Ovary (tissue), 9 donors: Measurements from ENCODE around the gene PARN. TPM values are rescaled to one million over a fixed set of nuclear protein-coding genes. Genes with fewer than 3 reads are reported as not detected.

Experiments
- DNase-seq, 5 donors: peaks; one replicate each; pipeline ENCODE4 v3.0.0-alpha.2; 2019 to 2020
- H3K27ac ChIP-seq, 2 donors: fragments of 200-600 bp; one replicate each; pipeline versions ENCODE4 v1.5.1 to v1.8.0; 2019 to 2022
- H3K27me3 ChIP-seq: fragments of 200-600 bp; one replicate; pipeline ENCODE4 v1.8.0; 2022
- H3K36me3 ChIP-seq: fragments of 200-600 bp; sonication (generic); one replicate; pipeline ENCODE4 v1.5.1; 2019
- H3K4me1 ChIP-seq: one replicate; pipeline ENCODE4 v1.8.1; 2013; ENCODE audit warnings: mild to moderate bottlenecking, moderate library complexity; ENCODE audit not compliant: insufficient read depth
- H3K4me3 ChIP-seq: fragments of 200-600 bp; sonication (generic); one replicate; pipeline ENCODE4 v1.5.1; 2017
- H3K9me3 ChIP-seq, 2 donors: fragments of 200-600 bp in 1 of 2; sonication (generic) in 1 of 2; one replicate each; pipeline versions ENCODE4 v1.5.1 to v1.8.1; 2013 to 2019; ENCODE audit warnings: mild to moderate bottlenecking in 1 of 2, moderate library complexity in 1 of 2
- CTCF ChIP-seq, 3 donors: fragments of 450-650 bp in 2 of 3; fragments of 200-600 bp in 1 of 3; IDR thresholded peaks; one replicate each; pipeline versions ENCODE4 v1.5.1 to v1.8.0; 2016 to 2022; ENCODE audit warnings: antibody characterized with exemption in 3 of 3, mild to moderate bottlenecking in 1 of 3
- EP300 ChIP-seq: sonication (generic); formaldehyde crosslinking; IDR thresholded peaks from one replicate; pipeline ENCODE4 v1.6.1; 2017; ENCODE audit warnings: antibody characterized with exemption
- POLR2A ChIP-seq: fragments of 450-650 bp; IDR thresholded peaks from one replicate; pipeline ENCODE4 v1.6.1; 2017; ENCODE audit warnings: antibody characterized with exemption, mild to moderate bottlenecking, moderate library complexity
- WGBS, 3 donors: extraction: QIAGEN DNeasy Blood & Tissue Kit in 1 of 3; methylation state at CpG; one replicate each; pipeline versions ENCODE4 v1.1.5 to v1.1.7; 2013 to 2017; 5-methylcytosine and 5-hydroxymethylcytosine counted together
- intact Hi-C, 4 donors: fragments of 100-400 bp; cut with DNase I; formaldehyde crosslinking; loops; one replicate each; pipeline versions ENCODE4 v1.11.0 to v1.15.1; 2022 to 2023
- polyA plus RNA-seq, 2 donors: library from polyadenylated mRNA; stranded (reverse); fragments of 200-250 nt in 1 of 2; fragments of 350-450 nt in 1 of 2; fragmentation: Illumina TruSeq in 1 of 2; extraction: RNeasy Lipid Tissue Mini Kit (QIAGEN cat#74804) in 1 of 2; gene quantifications; one replicate each; pipeline ENCODE4 v1.2.3, GENCODE V29; 2013 to 2014
- total RNA-seq, 7 donors: library from RNA; depleted of rRNA in 2 of 7; stranded (reverse); fragments of >200 nt in 2 of 7; fragmentation: NEBNext Ultra II Directional in 3 of 7; extraction: Animal tissue kit (Norgen Biotek cat#: 25700) in 3 of 7; gene quantifications; one replicate each; pipeline versions ENCODE4 v1.1.0 to v1.2.4, GENCODE V29; 2016 to 2023
- donor health status: DM: no; HTN: no; CAD: no; lungs with moderate emphysema.
- donor health status: DM: no; HTN: no; CAD: no.
- donor health status: Bipolar disorder and iron deficiency.
- donor health status: DM: yes; HTN: yes; CAD: no.
- donor health status: DM: no; HTN: no; CAD: no.
- donor health status: DM: yes; HTN: yes; CAD: no.

Gene PARN
- total and polyA plus RNA-seq, 9 donors = 19.5 to 42.0 (median 29.0) TPM

- no peaks in the 10 kb centered on the region for H3K4me1 ChIP-seq
- no peak for DNase-seq
- no peaks in the 10 kb centered on the region for H3K27me3 ChIP-seq
- no peak for TF ChIP-seq EP300
- no peak for TF ChIP-seq CTCF (IDR thresholded peaks at IDR 0.05)
- no peak for TF ChIP-seq POLR2A
- no peak overlapping the region for H3K27ac ChIP-seq
- intact Hi-C loops = no loop called here
- H3K36me3 ChIP-seq = no peaks in the 10 kb centered on the region
- H3K4me3 ChIP-seq = no peak overlapping the region
- 82 to 86% (median 86%) methylated on average over 16 of the region's 16 CpGs for WGBS, 3 donors
- no peaks in the 10 kb centered on the region for H3K9me3 ChIP-seq
These were observed 37.5 kb upstream of the PARN start for GRCh38 chr16:14667347-14668266.

GRCh38 chr16:14658063-14658462 is 28.0 kb upstream of the PARN start:
- Histone ChIP-seq H3K27me3 (no peaks in the 10 kb centered on the region), H3K36me3 (no peaks in the 10 kb centered on the region), H3K4me1 (no peaks in the 10 kb centered on the region), H3K9me3 (no peaks in the 10 kb centered on the region), H3K27ac (no peak overlapping the region), H3K4me3 (no peak overlapping the region)
- TF ChIP-seq POLR2A (no peak), CTCF (IDR thresholded peaks at IDR 0.05) (no peak), EP300 (no peak)
- DNase-seq = no peak
- 86 to 96% (median 96%) methylated on average over 2 of the region's 2 CpGs for WGBS, 3 donors
- intact Hi-C loops = no loop called here

GRCh38 chr16:14652726-14653125 is 22.7 kb upstream of the PARN start:
- no peaks in the 10 kb centered on the region for H3K4me1 ChIP-seq
- WGBS, 3 donors = 89 to 97% (median 94%) methylated on average over 2 of the region's 2 CpGs
- H3K27me3 ChIP-seq = no peaks in the 10 kb centered on the region
- intact Hi-C loops = no loop called here
- H3K36me3 ChIP-seq = no peaks in the 10 kb centered on the region
- H3K4me3 ChIP-seq = no peak overlapping the region
- no peak for TF ChIP-seq CTCF (IDR thresholded peaks at IDR 0.05)
- TF ChIP-seq POLR2A = no peak
- TF ChIP-seq EP300 = no peak
- no peak for DNase-seq
- H3K9me3 ChIP-seq = no peaks in the 10 kb centered on the region
- H3K27ac ChIP-seq = no peak overlapping the region

- no peak overlapping the region for H3K4me3 ChIP-seq
- no peaks in the 10 kb centered on the region for H3K27me3 ChIP-seq
- H3K27ac ChIP-seq = no peak overlapping the region
- intact Hi-C loops = no loop called here
- TF ChIP-seq CTCF (IDR thresholded peaks at IDR 0.05) (no peak), POLR2A (no peak)
- DNase-seq = no peak
- H3K36me3 ChIP-seq = no peaks in the 10 kb centered on the region
- H3K9me3 ChIP-seq = no peaks in the 10 kb centered on the region
- WGBS, 3 donors = 74 to 81% (median 75%) methylated on average over 6 of the region's 6 CpGs
- H3K4me1 ChIP-seq = no peaks in the 10 kb centered on the region
These were observed 20.6 kb upstream of the PARN start for GRCh38 chr16:14650629-14651028.
